H1 (cell line): ENCODE results near the gene TACC2. TPM values are rescaled to one million over a fixed set of nuclear protein-coding genes. Genes with fewer than 3 reads are reported as not detected.

Experiments used
- CTCF ChIA-PET: fragments of 300-600 bp; sonication (Branson Sonifier 250); formaldehyde crosslinking; loops from one replicate; lab custom pipeline; 2021; ENCODE audit not compliant: partially characterized antibody; lab: Charles Lee
- POLR2A ChIA-PET: fragments of 300-600 bp; sonication (Branson Sonifier 250); formaldehyde crosslinking; loops from one replicate; lab custom pipeline; 2021; ENCODE audit warnings: inconsistent platforms; ENCODE audit not compliant: partially characterized antibody; lab: Charles Lee
- DNase-seq, 2 experiments: peaks; one replicate each; pipeline versions ENCODE4 v3.0.0 to v3.0.0-alpha.2; 2010 to 2022; ENCODE audit warnings: low spot score in 2 of 2, low read depth in 1 of 2, mixed read lengths in 1 of 2
- FAIRE-seq: peaks from 2 replicates; lab custom pipeline; 2011; peaks lifted over from hg19 to GRCh38; lab: Jason Lieb, UNC
- H2AFZ ChIP-seq: 2 replicates; pipeline ENCODE4 v1.8.1; 2012; ENCODE audit warnings: low read length, inconsistent platforms
- H2AK5ac ChIP-seq: 2 replicates; pipeline ENCODE4 v1.6.1; 2013; ENCODE audit warnings: low read depth, low read length
- H2BK120ac ChIP-seq: replicated peaks from 2 replicates; pipeline ENCODE3; 2013; ENCODE audit warnings: low read depth, low read length, inconsistent platforms
- H2BK12ac ChIP-seq: 2 replicates; pipeline ENCODE4 v1.6.1; 2013; ENCODE audit warnings: low read depth, low read length
- H2BK15ac ChIP-seq: 2 replicates; pipeline ENCODE4 v1.6.1; 2013; ENCODE audit warnings: low read length
- H2BK20ac ChIP-seq: 2 replicates; pipeline ENCODE4 v1.6.1; 2013; ENCODE audit warnings: low read length
- H2BK5ac ChIP-seq: 2 replicates; pipeline ENCODE4 v1.6.1; 2013; ENCODE audit warnings: low read depth, low read length
- H3K14ac ChIP-seq: 2 replicates; pipeline ENCODE4 v1.6.1; 2013; ENCODE audit warnings: inconsistent platforms; ENCODE audit not compliant: insufficient read length
- H3K18ac ChIP-seq: 2 replicates; pipeline ENCODE4 v1.6.1; 2013; ENCODE audit warnings: low read length; ENCODE audit errors: extremely low read depth
- H3K23ac ChIP-seq: 2 replicates; pipeline ENCODE4 v1.6.1; 2013; ENCODE audit warnings: inconsistent platforms; ENCODE audit not compliant: insufficient read length
- H3K23me2 ChIP-seq: 2 replicates; pipeline ENCODE4 v1.6.1; 2013; ENCODE audit warnings: low read depth, low read length
- H3K27ac ChIP-seq: 2 replicates; pipeline ENCODE4 v1.6.1; 2011; ENCODE audit warnings: low read depth, low read length, inconsistent platforms
- H3K27me3 ChIP-seq, 4 experiments: replicated peaks in 1 of 4; 1 replicate in 1 of 4; 2 replicates in 3 of 4; pipeline versions ENCODE4 v1.6.1 to v1.8.1; 2011 to 2013; ENCODE audit warnings: low read length in 3 of 4, mild to moderate bottlenecking in 3 of 4, inconsistent platforms in 2 of 4, mixed read lengths in 2 of 4, moderate library complexity in 1 of 4; ENCODE audit not compliant: control insufficient read depth in 3 of 4, insufficient read depth in 3 of 4; ENCODE audit errors: extremely low read depth in 1 of 4
- H3K36me3 ChIP-seq, 4 experiments: 2 replicates each; pipeline versions ENCODE4 v1.6.1 to v1.8.1; 2011 to 2013; ENCODE audit warnings: mild to moderate bottlenecking in 4 of 4, low read length in 3 of 4, moderate library complexity in 2 of 4, control low read depth in 1 of 4, inconsistent platforms in 1 of 4; ENCODE audit not compliant: insufficient read depth in 4 of 4, control insufficient read depth in 2 of 4
- H3K4ac ChIP-seq: replicated peaks from 2 replicates; pipeline ENCODE3; 2013; ENCODE audit warnings: low read length, low read depth, mixed read lengths, inconsistent platforms; ENCODE audit not compliant: insufficient read length
- H3K4me1 ChIP-seq, 4 experiments: replicated peaks in 1 of 4; 1 replicate in 1 of 4; 2 replicates in 3 of 4; pipeline versions ENCODE4 v1.6.1 to v1.8.1; 2011 to 2013; ENCODE audit warnings: low read length in 3 of 4, inconsistent platforms in 2 of 4, mixed read lengths in 1 of 4; ENCODE audit not compliant: insufficient read depth in 4 of 4, control insufficient read depth in 3 of 4
- H3K4me2 ChIP-seq, 2 experiments: 2 replicates each; pipeline versions ENCODE4 v1.6.1 to v1.8.1; 2011 to 2013; ENCODE audit warnings: low read depth in 2 of 2, low read length in 2 of 2, control low read depth in 1 of 2, inconsistent platforms in 1 of 2, mild to moderate bottlenecking in 1 of 2; ENCODE audit not compliant: insufficient read depth in 1 of 2
- H3K4me3 ChIP-seq, 4 experiments: fragments of 200-600, 300-600 bp in 1 of 4; sonication (generic), shearing (Covaris generic), sonication (Bioruptor Twin) in 1 of 4; 2 replicates each; pipeline versions ENCODE4 v1.5.1 to v1.8.1; 2011 to 2016; ENCODE audit warnings: low read length in 4 of 4, low read depth in 3 of 4, control low read depth in 2 of 4, inconsistent platforms in 2 of 4, mild to moderate bottlenecking in 2 of 4, mixed read lengths in 1 of 4, moderate library complexity in 1 of 4; ENCODE audit not compliant: insufficient read depth in 2 of 4; ENCODE audit errors: extremely low read depth in 1 of 4
- H3K56ac ChIP-seq: replicated peaks from 2 replicates; pipeline ENCODE3; 2013; ENCODE audit warnings: low read depth, mild to moderate bottlenecking, mixed read lengths, low read length, inconsistent platforms; ENCODE audit not compliant: insufficient read length
- H3K79me1 ChIP-seq: 2 replicates; pipeline ENCODE4 v1.6.1; 2013; ENCODE audit warnings: low read depth, low read length, control low read depth
- H3K79me2 ChIP-seq, 2 experiments: 2 replicates each; pipeline versions ENCODE4 v1.6.1 to v1.8.1; 2012 to 2013; ENCODE audit warnings: low read length in 2 of 2, mild to moderate bottlenecking in 2 of 2, inconsistent platforms in 1 of 2; ENCODE audit not compliant: insufficient read depth in 2 of 2, control insufficient read depth in 1 of 2
- H3K9ac ChIP-seq, 4 experiments: replicated peaks in 1 of 4; 1 replicate in 1 of 4; 2 replicates in 3 of 4; pipeline versions ENCODE4 v1.6.1 to v1.8.1; 2011 to 2013; ENCODE audit warnings: low read depth in 3 of 4, low read length in 3 of 4, control low read depth in 2 of 4, mild to moderate bottlenecking in 2 of 4, moderate library complexity in 2 of 4, inconsistent platforms in 1 of 4; ENCODE audit errors: extremely low read depth in 1 of 4
- H3K9me3 ChIP-seq, 2 experiments: 2 replicates each; pipeline versions ENCODE4 v1.6.1 to v1.8.1; 2012 to 2013; ENCODE audit warnings: mild to moderate bottlenecking in 2 of 2, moderate library complexity in 2 of 2, control low read depth in 1 of 2, inconsistent platforms in 1 of 2, low read depth in 1 of 2, low read length in 1 of 2, mixed read lengths in 1 of 2; ENCODE audit not compliant: insufficient read depth in 2 of 2
- H4K20me1 ChIP-seq, 2 experiments: replicated peaks in 1 of 2; 2 replicates each; pipeline versions ENCODE3 to v1.8.1; 2011 to 2013; ENCODE audit warnings: inconsistent platforms in 2 of 2, low read length in 2 of 2, mild to moderate bottlenecking in 1 of 2; ENCODE audit not compliant: insufficient read depth in 2 of 2, control insufficient read depth in 1 of 2
- H4K5ac ChIP-seq: 2 replicates; pipeline ENCODE4 v1.6.1; 2013; ENCODE audit warnings: low read length, low read depth, mixed read lengths, inconsistent platforms; ENCODE audit not compliant: insufficient read length
- H4K8ac ChIP-seq: 2 replicates; pipeline ENCODE4 v1.8.0; 2013; ENCODE audit warnings: mild to moderate bottlenecking, moderate library complexity, low read length, inconsistent platforms; ENCODE audit not compliant: insufficient read depth; ENCODE audit errors: extremely low read depth
- H4K91ac ChIP-seq: replicated peaks from 2 replicates; pipeline ENCODE3; 2013; ENCODE audit warnings: low read length, mixed read lengths, inconsistent platforms; ENCODE audit not compliant: insufficient read length
- BCL11A ChIP-seq, 2 experiments: IDR thresholded peaks; one replicate each; pipeline ENCODE4 v1.6.1; 2011; ENCODE audit warnings: low read depth in 2 of 2, low read length in 2 of 2, mild to moderate bottlenecking in 2 of 2
- EP300 ChIP-seq, 2 experiments: IDR thresholded peaks; 1 replicate in 1 of 2; 2 replicates in 1 of 2; pipeline ENCODE4 v1.6.1; 2011 to 2012; ENCODE audit warnings: low read depth in 2 of 2, low read length in 2 of 2, mild to moderate bottlenecking in 2 of 2, borderline replicate concordance in 1 of 2, inconsistent platforms in 1 of 2, moderate library complexity in 1 of 2
- KDM5A ChIP-seq: fragments of 200-600 bp; IDR thresholded peaks from 2 replicates; pipeline ENCODE4 v1.7.1; 2012; ENCODE audit warnings: mild to moderate bottlenecking, low read length, inconsistent platforms, mixed read lengths
- SP1 ChIP-seq: IDR thresholded peaks from 2 replicates; pipeline ENCODE4 v1.6.1; 2011; ENCODE audit warnings: low read depth, low read length
- WGBS, 2 experiments: shearing (Covaris generic) in 1 of 2; methylation state at CpG; one replicate each; pipeline versions ENCODE4 v1.1.6 to v1.1.7; 2013 to 2015; ENCODE audit warnings: low lambda C conversion rate in 2 of 2, mixed read lengths in 2 of 2, inconsistent platforms in 1 of 2, low coverage in 1 of 2, missing lambda C conversion rate in 1 of 2; ENCODE audit not compliant: insufficient replicate concordance in 2 of 2, insufficient coverage in 1 of 2, insufficient read length in 1 of 2; ENCODE audit errors: extremely low coverage in 1 of 2, missing lambda C conversion rate in 1 of 2; 5-methylcytosine and 5-hydroxymethylcytosine counted together
- polyA plus RNA-seq, 7 experiments: library from polyadenylated mRNA; depleted of rRNA in 3 of 7; stranded (reverse) in 5 of 7; unstranded in 2 of 7; fragments of >200 nt in 5 of 7; fragments of 200-250 nt in 2 of 7; gene quantifications; 1 replicate in 5 of 7; 2 replicates in 1 of 7; 4 replicates in 1 of 7; pipeline versions ENCODE4 v1.2.1 to v1.2.3, GENCODE V29; 2011 to 2013; ENCODE audit warnings: missing spikeins in 2 of 7, mixed read lengths in 2 of 7
- total RNA-seq: library from RNA; stranded (reverse); fragmentation: NEBNext Ultra II Directional; extraction: Animal tissue kit (Norgen Biotek cat#: 25700); gene quantifications from 2 replicates; pipeline ENCODE4 v1.2.1, GENCODE V29; 2021

TACC2 gene
- total and polyA plus RNA-seq, 2 of the 8 experiments (the other 6 are each of a cell fraction or from before 2014, with no cell fraction given), result 21.2 to 46.6 TPM

- ChIA-PET POLR2A (no interaction called here), CTCF (interaction anchor here (1.1 kb wide), 1 partner anchor 9 kb away, joined by 5 read pairs; no protein-coding TSS in a partner anchor)
- H3K23me2 ChIP-seq, result no peaks in the 10 kb centered on the region
- H3K56ac ChIP-seq, result no peak overlapping the region
- 91% methylated on average over 7 of the region's 7 CpGs; no CpG with 5 or more reads in 1 of the 2 experiments for WGBS, 2 experiments
- peaks cover 0 to 18% (median 0%) of the 10 kb centered on the region in 4 experiments; a peak in 2 of 7 replicates for H3K4me1 ChIP-seq
- no peak overlapping the region for H2BK120ac ChIP-seq
- H3K79me1 ChIP-seq, result peaks cover 3% of the 10 kb centered on the region; the same call in 1 of the 2 replicates
- H2BK5ac ChIP-seq, result no peak overlapping the region
- no peak overlapping the region for H2AFZ ChIP-seq
- no peak for FAIRE-seq
- H3K27ac ChIP-seq, result no peak overlapping the region
- peaks cover 0 to 4% of the 10 kb centered on the region in 2 experiments; a peak in 1 of 4 replicates for H3K79me2 ChIP-seq
- H2AK5ac ChIP-seq, result no peak overlapping the region
- H4K8ac ChIP-seq, result no peak overlapping the region
- H3K4me2 ChIP-seq, result no peak overlapping the region
- no peak overlapping the region for H3K18ac ChIP-seq
- no peak for DNase-seq
- no peak overlapping the region for H3K23ac ChIP-seq
- no peak overlapping the region for H2BK20ac ChIP-seq
- H3K4ac ChIP-seq, result no peak overlapping the region
- no peak overlapping the region for H2BK15ac ChIP-seq
- H3K27me3 ChIP-seq, result no peaks in the 10 kb centered on the region
- no peak overlapping the region for H4K5ac ChIP-seq
- no peak overlapping the region for H3K9ac ChIP-seq
- peaks cover 2 to 11% (median 4%) of the 10 kb centered on the region in 4 experiments; a peak in 5 of 8 replicates for H3K36me3 ChIP-seq
- no peak overlapping the region for H3K4me3 ChIP-seq
- H4K20me1 ChIP-seq, result peaks cover 0 to 4% of the 10 kb centered on the region in 2 experiments
- no peak overlapping the region for H2BK12ac ChIP-seq
- H3K9me3 ChIP-seq, result peaks cover 4 to 8% of the 10 kb centered on the region in 2 experiments; a peak in 3 of 4 replicates
- H4K91ac ChIP-seq, result no peak overlapping the region
- no peak overlapping the region for H3K14ac ChIP-seq
- TF ChIP-seq KDM5A, result no peak
- no peak for TF ChIP-seq SP1
- no peak for TF ChIP-seq EP300 (IDR thresholded peaks at IDR 0.05; ENCODE audit: borderline replicate concordance in 1 of 2, low read depth in 2 of 2, low read length in 2 of 2)
- TF ChIP-seq BCL11A (IDR thresholded peaks at IDR 0.05; ENCODE audit: low read depth in 2 of 2, low read length in 2 of 2), result no peak
These were observed 158.7 kb downstream of the TACC2 start for GRCh38 chr10:122147663-122148062.
